CD14-positive monocyte (primary cell): ENCODE measurements around the gene SOHLH1. TPM values are rescaled to one million over a fixed set of nuclear protein-coding genes. Genes with fewer than 3 reads are reported as not detected.

Source experiments
- DNase-seq, 3 donors: peaks; one replicate each; pipeline ENCODE4 v3.0.0-alpha.2; 2011 to 2022
- H2AFZ ChIP-seq: 2 replicates; pipeline ENCODE4 v1.6.0; 2012; ENCODE audit warnings: mild to moderate bottlenecking, low read depth, low read length, inconsistent platforms; ENCODE audit not compliant: insufficient read depth, poor library complexity, severe bottlenecking
- H3K27ac ChIP-seq, 2 donors: 1 replicate in 1 of 2; 2 replicates in 1 of 2; pipeline ENCODE4 v1.5.1; 2012 to 2013; ENCODE audit warnings: low read length in 2 of 2, control low read depth in 1 of 2, inconsistent platforms in 1 of 2, low read depth in 1 of 2, mild to moderate bottlenecking in 1 of 2
- H3K27me3 ChIP-seq, 2 donors: one replicate each; pipeline versions ENCODE4 v1.6.0 to v1.6.1; 2011 to 2013; ENCODE audit warnings: low read length in 2 of 2; ENCODE audit not compliant: control insufficient read depth in 2 of 2, insufficient read depth in 2 of 2
- H3K36me3 ChIP-seq, 2 donors: replicated peaks in 1 of 2; 1 replicate in 1 of 2; 2 replicates in 1 of 2; pipeline versions ENCODE4 v1.5.1 to v1.6.1; 2012 to 2013; ENCODE audit warnings: low read length in 2 of 2, control low read depth in 1 of 2, inconsistent platforms in 1 of 2, mild to moderate bottlenecking in 1 of 2; ENCODE audit not compliant: insufficient read depth in 2 of 2, control insufficient read depth in 1 of 2
- H3K4me1 ChIP-seq, 2 donors: 1 replicate in 1 of 2; 2 replicates in 1 of 2; pipeline versions ENCODE4 v1.5.1 to v1.6.1; 2012 to 2013; ENCODE audit warnings: low read length in 2 of 2, control low read depth in 1 of 2, inconsistent platforms in 1 of 2, mild to moderate bottlenecking in 1 of 2, moderate library complexity in 1 of 2; ENCODE audit not compliant: insufficient read depth in 2 of 2, control insufficient read depth in 1 of 2
- H3K4me2 ChIP-seq: replicated peaks from 2 replicates; pipeline ENCODE3; 2012; ENCODE audit warnings: low read length, moderate library complexity, mild to moderate bottlenecking; ENCODE audit not compliant: poor library complexity, severe bottlenecking; ENCODE audit errors: extremely low read depth
- H3K4me3 ChIP-seq, 3 experiments: fragments of 200-600 bp in 1 of 3; sonication (generic) in 1 of 3; replicated peaks in 1 of 3; 1 replicate in 2 of 3; 2 replicates in 1 of 3; pipeline ENCODE4 v1.5.1; 2011 to 2013; ENCODE audit warnings: low read length in 3 of 3, mild to moderate bottlenecking in 3 of 3, control low read depth in 2 of 3, low read depth in 2 of 3, inconsistent platforms in 1 of 3, moderate library complexity in 1 of 3
- H3K79me2 ChIP-seq: 2 replicates; pipeline ENCODE4 v1.6.0; 2012; ENCODE audit warnings: mild to moderate bottlenecking, control low read depth, inconsistent platforms, low read length, moderate library complexity; ENCODE audit not compliant: insufficient read depth
- H3K9ac ChIP-seq: 2 replicates; pipeline ENCODE4 v1.6.0; 2017; ENCODE audit warnings: low read length, mild to moderate bottlenecking; ENCODE audit not compliant: insufficient read depth, poor library complexity, severe bottlenecking
- H3K9me3 ChIP-seq, 2 donors: replicated peaks in 1 of 2; 1 replicate in 1 of 2; 2 replicates in 1 of 2; pipeline versions ENCODE4 v1.5.1 to v1.6.1; 2012 to 2013; ENCODE audit warnings: low read length in 2 of 2, control low read depth in 1 of 2; ENCODE audit not compliant: control insufficient read depth in 1 of 2, insufficient read depth in 1 of 2
- H4K20me1 ChIP-seq: 2 replicates; pipeline ENCODE4 v1.6.0; 2012; ENCODE audit warnings: mild to moderate bottlenecking, low read length, control low read depth, moderate library complexity; ENCODE audit not compliant: insufficient read depth
- H3K27ac Mint-ChIP-seq, 7 donors: one replicate each; pipeline ENCODE4 v1.8.0; 2020; ENCODE audit warnings: mild to moderate bottlenecking in 7 of 7, mixed read lengths in 7 of 7, moderate library complexity in 6 of 7, inconsistent platforms in 2 of 7
- H3K27me3 Mint-ChIP-seq, 3 donors: one replicate each; pipeline ENCODE4 v1.8.0; 2021 to 2022; ENCODE audit warnings: low read depth in 3 of 3, mild to moderate bottlenecking in 3 of 3, mixed read lengths in 3 of 3, moderate library complexity in 3 of 3, inconsistent platforms in 1 of 3
- H3K36me3 Mint-ChIP-seq, 2 donors: one replicate each; pipeline ENCODE4 v1.8.0; 2020; ENCODE audit warnings: mixed read lengths in 2 of 2, inconsistent platforms in 1 of 2, mild to moderate bottlenecking in 1 of 2
- H3K4me1 Mint-ChIP-seq: one replicate; pipeline ENCODE4 v1.8.0; 2020; ENCODE audit warnings: mild to moderate bottlenecking, mixed read lengths
- H3K4me3 Mint-ChIP-seq, 2 donors: one replicate each; pipeline ENCODE4 v1.8.0; 2020; ENCODE audit warnings: mild to moderate bottlenecking in 2 of 2, mixed read lengths in 2 of 2, moderate library complexity in 1 of 2
- H3K9me3 Mint-ChIP-seq, 7 donors: one replicate each; pipeline ENCODE4 v1.8.0; 2020 to 2022; ENCODE audit warnings: mixed read lengths in 7 of 7, mild to moderate bottlenecking in 6 of 7, moderate library complexity in 6 of 7, inconsistent platforms in 2 of 7
- WGBS: methylation state at CpG from one replicate; pipeline ENCODE4 v1.1.5; 2013; ENCODE audit warnings: missing lambda C conversion rate; ENCODE audit not compliant: insufficient coverage; 5-methylcytosine and 5-hydroxymethylcytosine counted together
- intact Hi-C, 2 donors: fragments of 100-400 bp; cut with micrococcal nuclease; formaldehyde crosslinking; loops; one replicate each; pipeline versions ENCODE4 v1.15.0 to v1.15.1; 2023
- polyA plus RNA-seq, 3 donors: library from polyadenylated mRNA; depleted of rRNA in 1 of 3; unstranded in 2 of 3; stranded (reverse) in 1 of 3; fragments of 300-500 nt in 2 of 3; fragments of >200 nt in 1 of 3; fragmentation: Illumina TruSeq in 2 of 3; gene quantifications; 1 replicate in 2 of 3; 2 replicates in 1 of 3; pipeline ENCODE4 v1.2.3, GENCODE V29; 2012 to 2021
- TF ChIP-seq, protein P1 (sequence below): fragments of 200-600 bp; IDR thresholded peaks from one replicate; pipeline ENCODE4 v1.8.0; 2022; ENCODE audit warnings: antibody characterized with exemption, mild to moderate bottlenecking

SOHLH1 gene
- polyA plus RNA-seq, 3 donors, result not detected

DNA sequence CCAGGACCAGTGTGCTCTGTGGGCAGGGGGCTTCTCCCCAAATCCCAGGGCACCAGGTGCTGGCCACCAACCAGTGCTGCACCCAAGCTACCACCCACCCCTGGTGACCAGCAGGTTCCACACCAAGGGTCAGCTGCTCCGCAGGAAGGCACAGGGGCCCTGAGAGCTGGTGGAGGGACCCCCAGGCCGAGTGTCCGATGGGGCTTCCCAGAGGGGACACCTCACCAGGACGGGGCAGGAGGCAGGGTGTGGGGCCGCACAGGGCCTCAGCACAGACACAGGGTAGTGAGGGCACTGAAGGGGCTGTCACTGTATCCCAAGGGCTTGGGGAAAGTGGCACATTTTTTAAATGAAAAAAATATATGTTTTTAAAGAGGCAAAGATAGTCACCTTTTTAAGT, 18.1 kb downstream of the SOHLH1 start:
- Histone ChIP-seq H2AFZ (no peak overlapping the region), H3K4me1 (no peaks in the 10 kb centered on the region), H3K36me3 (no peaks in the 10 kb centered on the region), H3K9me3 (no peaks in the 10 kb centered on the region), H3K27me3 (no peaks in the 10 kb centered on the region), H4K20me1 (no peaks in the 10 kb centered on the region), H3K79me2 (no peaks in the 10 kb centered on the region), H3K9ac (no peak overlapping the region), H3K27ac (no peak overlapping the region), H3K4me2 (no peak overlapping the region), H3K4me3 (no peak overlapping the region)
- no peaks in the 10 kb centered on the region for H3K36me3 Mint-ChIP-seq
- TF ChIP-seq, protein P1, sequence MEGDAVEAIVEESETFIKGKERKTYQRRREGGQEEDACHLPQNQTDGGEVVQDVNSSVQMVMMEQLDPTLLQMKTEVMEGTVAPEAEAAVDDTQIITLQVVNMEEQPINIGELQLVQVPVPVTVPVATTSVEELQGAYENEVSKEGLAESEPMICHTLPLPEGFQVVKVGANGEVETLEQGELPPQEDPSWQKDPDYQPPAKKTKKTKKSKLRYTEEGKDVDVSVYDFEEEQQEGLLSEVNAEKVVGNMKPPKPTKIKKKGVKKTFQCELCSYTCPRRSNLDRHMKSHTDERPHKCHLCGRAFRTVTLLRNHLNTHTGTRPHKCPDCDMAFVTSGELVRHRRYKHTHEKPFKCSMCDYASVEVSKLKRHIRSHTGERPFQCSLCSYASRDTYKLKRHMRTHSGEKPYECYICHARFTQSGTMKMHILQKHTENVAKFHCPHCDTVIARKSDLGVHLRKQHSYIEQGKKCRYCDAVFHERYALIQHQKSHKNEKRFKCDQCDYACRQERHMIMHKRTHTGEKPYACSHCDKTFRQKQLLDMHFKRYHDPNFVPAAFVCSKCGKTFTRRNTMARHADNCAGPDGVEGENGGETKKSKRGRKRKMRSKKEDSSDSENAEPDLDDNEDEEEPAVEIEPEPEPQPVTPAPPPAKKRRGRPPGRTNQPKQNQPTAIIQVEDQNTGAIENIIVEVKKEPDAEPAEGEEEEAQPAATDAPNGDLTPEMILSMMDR, result no peak
- no peak for DNase-seq
- H3K9me3 Mint-ChIP-seq, result peaks cover 0 to 2% (median 0%) of the 10 kb centered on the region in 7 donors
- H3K4me1 Mint-ChIP-seq, result no peaks in the 10 kb centered on the region
- H3K4me3 Mint-ChIP-seq, result no peak overlapping the region
- intact Hi-C loops, result no loop called here
- H3K27ac Mint-ChIP-seq, result no peak overlapping the region
- WGBS, result 91% methylated on average over 5 of the region's 5 CpGs
- peaks cover 0 to 1% (median 0%) of the 10 kb centered on the region in 3 donors for H3K27me3 Mint-ChIP-seq

DNA sequence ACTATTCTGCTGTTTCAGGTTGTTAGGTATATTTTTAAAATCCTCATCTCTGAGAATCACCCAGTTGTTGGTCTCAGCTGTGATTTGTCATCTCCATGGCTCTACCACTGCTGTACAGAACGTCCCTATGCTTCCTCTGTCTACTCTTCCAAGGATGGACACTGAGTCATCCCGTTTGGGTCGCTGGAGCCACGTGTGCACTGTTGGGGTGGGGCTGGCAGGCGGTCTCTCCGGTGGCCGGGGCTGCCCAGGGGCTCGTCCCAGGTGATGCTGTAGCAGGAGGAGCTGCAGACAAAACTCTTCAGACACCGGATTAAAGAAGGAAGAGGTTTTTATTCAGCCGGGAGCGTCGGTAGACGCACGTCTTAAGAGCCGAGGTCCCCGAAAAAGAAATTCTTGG, 19.2 kb downstream of the SOHLH1 start:
- Histone ChIP-seq H4K20me1 (no peaks in the 10 kb centered on the region), H3K79me2 (no peaks in the 10 kb centered on the region), H3K27me3 (no peaks in the 10 kb centered on the region), H3K36me3 (no peaks in the 10 kb centered on the region), H3K4me1 (no peaks in the 10 kb centered on the region), H3K9me3 (no peaks in the 10 kb centered on the region), H2AFZ (no peak overlapping the region), H3K27ac (no peak overlapping the region), H3K4me2 (no peak overlapping the region), H3K9ac (no peak overlapping the region), H3K4me3 (no peak overlapping the region)
- DNase-seq, result no peak
- intact Hi-C loops, result no loop called here
- Mint-ChIP-seq H3K4me1 (no peaks in the 10 kb centered on the region), H3K27ac (no peak overlapping the region), H3K36me3 (no peaks in the 10 kb centered on the region), H3K4me3 (no peak overlapping the region), H3K9me3 (peaks cover 0 to 2% (median 0%) of the 10 kb centered on the region in 7 donors), H3K27me3 (peaks cover 0 to 4% (median 3%) of the 10 kb centered on the region in 3 donors)
- WGBS, result 85% methylated on average over 9 of the region's 16 CpGs
- TF ChIP-seq, protein P1, result no peak
